Measurements from ENCODE around the gene MRPS22.

GRCh38 chr3:139322346-139322745 is 21.5 kb upstream of the MRPS22 start:
- no peak for TF ChIP-seq ZNF552 (CRISPR knock-in tag; IDR thresholded peaks at IDR 0.05; ENCODE audit: borderline replicate concordance)
- TF ChIP-seq ZMAT3 (CRISPR knock-in tag; conservative IDR thresholded peaks at IDR 0.05) = no peak
- TF ChIP-seq POLR2AphosphoS5 (IDR thresholded peaks at IDR 0.05; ENCODE audit: low read depth, low read length) = no peak
- TF ChIP-seq CTCF (CRISPR knock-in tag; IDR thresholded peaks at IDR 0.05) = no peak
- TF ChIP-seq RFXANK (CRISPR knock-in tag; IDR thresholded peaks at IDR 0.05) = no peak
- TF ChIP-seq PRDM10 (CRISPR knock-in tag; IDR thresholded peaks at IDR 0.05; ENCODE audit: low read depth) = no peak
- no peak for TF ChIP-seq HNRNPL (IDR thresholded peaks at IDR 0.05; ENCODE audit: low read depth, low read length)
- no peak for TF ChIP-seq ZBTB7A (CRISPR knock-in tag; IDR thresholded peaks at IDR 0.05)
- no peak for TF ChIP-seq ZNF282 (IDR thresholded peaks at IDR 0.05; ENCODE audit: partially characterized antibody)
- no peak for TF ChIP-seq EP300 (IDR thresholded peaks at IDR 0.05; ENCODE audit: low read depth in 2 of 2, low read length in 2 of 2)
- TF ChIP-seq EP300 (CRISPR knock-in tag; IDR thresholded peaks at IDR 0.05; ENCODE audit: borderline replicate concordance) = no peak
- TF ChIP-seq, protein P1, sequence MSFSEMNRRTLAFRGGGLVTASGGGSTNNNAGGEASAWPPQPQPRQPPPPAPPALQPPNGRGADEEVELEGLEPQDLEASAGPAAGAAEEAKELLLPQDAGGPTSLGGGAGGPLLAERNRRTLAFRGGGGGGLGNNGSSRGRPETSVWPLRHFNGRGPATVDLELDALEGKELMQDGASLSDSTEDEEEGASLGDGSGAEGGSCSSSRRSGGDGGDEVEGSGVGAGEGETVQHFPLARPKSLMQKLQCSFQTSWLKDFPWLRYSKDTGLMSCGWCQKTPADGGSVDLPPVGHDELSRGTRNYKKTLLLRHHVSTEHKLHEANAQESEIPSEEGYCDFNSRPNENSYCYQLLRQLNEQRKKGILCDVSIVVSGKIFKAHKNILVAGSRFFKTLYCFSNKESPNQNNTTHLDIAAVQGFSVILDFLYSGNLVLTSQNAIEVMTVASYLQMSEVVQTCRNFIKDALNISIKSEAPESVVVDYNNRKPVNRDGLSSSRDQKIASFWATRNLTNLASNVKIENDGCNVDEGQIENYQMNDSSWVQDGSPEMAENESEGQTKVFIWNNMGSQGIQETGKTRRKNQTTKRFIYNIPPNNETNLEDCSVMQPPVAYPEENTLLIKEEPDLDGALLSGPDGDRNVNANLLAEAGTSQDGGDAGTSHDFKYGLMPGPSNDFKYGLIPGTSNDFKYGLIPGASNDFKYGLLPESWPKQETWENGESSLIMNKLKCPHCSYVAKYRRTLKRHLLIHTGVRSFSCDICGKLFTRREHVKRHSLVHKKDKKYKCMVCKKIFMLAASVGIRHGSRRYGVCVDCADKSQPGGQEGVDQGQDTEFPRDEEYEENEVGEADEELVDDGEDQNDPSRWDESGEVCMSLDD (CRISPR knock-in tag; IDR thresholded peaks at IDR 0.05; ENCODE audit: borderline replicate concordance) = no peak

Measured in HepG2 (cell line).